Loucy (cell line): ENCODE data around the gene UBE2QL1.

ENCODE experiments used
- H2AFZ ChIP-seq: fragments of 200-600 bp; sonication (generic); 2 replicates; pipeline ENCODE4 v1.6.0; 2016; ENCODE audit warnings: antibody characterized with exemption, mild to moderate bottlenecking, low read length, moderate library complexity
- H3F3A ChIP-seq: fragments of 200-600 bp; 2 replicates; pipeline ENCODE4 v1.6.0; 2016; ENCODE audit warnings: antibody characterized with exemption, low read depth, mild to moderate bottlenecking
- H3K27me3 ChIP-seq: fragments of 200-600 bp; sonication (generic); 2 replicates; pipeline ENCODE4 v1.6.1; 2014; ENCODE audit warnings: low read length, mild to moderate bottlenecking; ENCODE audit not compliant: insufficient read depth, poor library complexity, severe bottlenecking
- H3K36me3 ChIP-seq: fragments of 200-600 bp; sonication (generic); 2 replicates; pipeline ENCODE4 v1.6.1; 2016; ENCODE audit warnings: low read length; ENCODE audit not compliant: insufficient read depth
- H3K4me1 ChIP-seq: fragments of 200-600 bp; sonication (generic); 2 replicates; pipeline ENCODE4 v1.5.1; 2014; ENCODE audit warnings: low read length, mild to moderate bottlenecking; ENCODE audit not compliant: insufficient read depth, poor library complexity, severe bottlenecking
- H3K4me2 ChIP-seq: fragments of 200-600 bp; sonication (generic); 2 replicates; pipeline ENCODE4 v1.6.0; 2014; ENCODE audit warnings: antibody characterized with exemption, low read length, low read depth, mild to moderate bottlenecking; ENCODE audit not compliant: poor library complexity, severe bottlenecking
- H3K4me3 ChIP-seq: fragments of 200-600 bp; sonication (generic); 2 replicates; pipeline ENCODE4 v1.5.1; 2014; ENCODE audit warnings: low read length, mild to moderate bottlenecking, mixed read lengths; ENCODE audit not compliant: poor library complexity, severe bottlenecking
- H3K79me2 ChIP-seq: fragments of 200-600 bp; sonication (generic); 2 replicates; pipeline ENCODE4 v1.6.1; 2014; ENCODE audit warnings: low read length; ENCODE audit not compliant: insufficient read depth
- H3K9ac ChIP-seq: fragments of 200-600 bp; sonication (generic); 2 replicates; pipeline ENCODE4 v1.6.0; 2014; ENCODE audit warnings: mild to moderate bottlenecking, low read depth, low read length, moderate library complexity; ENCODE audit not compliant: poor library complexity, severe bottlenecking
- H3K9me2 ChIP-seq: fragments of 200-600 bp; sonication (generic); replicated peaks from 2 replicates; pipeline ENCODE4 v1.6.1; 2016; ENCODE audit warnings: low read depth, low read length, mixed read lengths
- H3K9me3 ChIP-seq: fragments of 200-600 bp; sonication (generic); 2 replicates; pipeline ENCODE4 v1.6.1; 2014; ENCODE audit warnings: mild to moderate bottlenecking, antibody characterized with exemption, low read length, low read depth; ENCODE audit not compliant: insufficient read depth
- H4K20me1 ChIP-seq: fragments of 200-600 bp; sonication (generic); 2 replicates; pipeline ENCODE4 v1.6.0; 2014; ENCODE audit warnings: antibody characterized with exemption, low read length, mild to moderate bottlenecking; ENCODE audit not compliant: insufficient read depth, poor library complexity, severe bottlenecking
- EZH2phosphoT487 ChIP-seq: fragments of 200-600 bp; IDR thresholded peaks from 2 replicates; pipeline ENCODE4 v1.6.1; 2018; ENCODE audit warnings: antibody characterized with exemption, mild to moderate bottlenecking, moderate library complexity, borderline replicate concordance
- TF ChIP-seq, protein P1 (sequence below): fragments of 200-600 bp; sonication (generic); conservative IDR thresholded peaks from 2 replicates; pipeline ENCODE4 v1.5.1; 2014; ENCODE audit warnings: mild to moderate bottlenecking, antibody characterized with exemption, low read length

UBE2QL1 gene

DNA sequence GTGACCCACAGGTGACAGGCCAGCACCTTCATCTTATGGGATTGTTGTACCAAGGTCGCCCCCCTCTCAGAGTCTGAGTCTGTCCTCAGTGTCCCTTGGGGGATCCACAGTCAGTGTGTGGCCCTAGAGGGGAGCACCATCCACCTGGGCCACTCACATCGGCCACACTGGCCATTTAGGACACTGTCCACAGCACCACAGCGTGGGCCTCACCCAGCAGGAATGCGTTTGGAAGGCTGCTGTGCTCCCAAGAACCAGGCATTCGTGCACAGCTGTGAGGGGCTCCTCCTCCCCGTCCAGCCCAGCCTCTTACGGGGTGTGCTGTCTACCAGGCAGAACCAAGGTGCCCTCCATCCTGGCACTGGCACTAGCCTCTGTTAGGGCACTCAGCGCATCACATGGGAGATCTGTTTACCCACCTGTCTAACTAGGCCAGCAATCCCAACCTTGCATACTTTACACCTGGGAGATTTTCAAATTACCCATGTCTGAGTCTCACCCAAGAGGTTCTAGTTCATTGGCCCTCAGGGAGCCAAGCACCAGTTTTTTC, 24.5 kb upstream of the UBE2QL1 start:
- Histone ChIP-seq H3K9me3 (no peaks in the 10 kb centered on the region; the same call in 1 of the 2 replicates), H4K20me1 (no peaks in the 10 kb centered on the region), H3K4me1 (no peaks in the 10 kb centered on the region), H3K79me2 (no peaks in the 10 kb centered on the region), H3K9ac (no peak overlapping the region), H3F3A (no peaks in the 10 kb centered on the region), H3K36me3 (no peaks in the 10 kb centered on the region), H3K27me3 (no peaks in the 10 kb centered on the region), H3K4me3 (no peak overlapping the region), H3K4me2 (no peak overlapping the region), H3K9me2 (no peaks in the 10 kb centered on the region), H2AFZ (no peak overlapping the region)
- TF ChIP-seq EZH2phosphoT487, result no peak
- TF ChIP-seq, protein P1, sequence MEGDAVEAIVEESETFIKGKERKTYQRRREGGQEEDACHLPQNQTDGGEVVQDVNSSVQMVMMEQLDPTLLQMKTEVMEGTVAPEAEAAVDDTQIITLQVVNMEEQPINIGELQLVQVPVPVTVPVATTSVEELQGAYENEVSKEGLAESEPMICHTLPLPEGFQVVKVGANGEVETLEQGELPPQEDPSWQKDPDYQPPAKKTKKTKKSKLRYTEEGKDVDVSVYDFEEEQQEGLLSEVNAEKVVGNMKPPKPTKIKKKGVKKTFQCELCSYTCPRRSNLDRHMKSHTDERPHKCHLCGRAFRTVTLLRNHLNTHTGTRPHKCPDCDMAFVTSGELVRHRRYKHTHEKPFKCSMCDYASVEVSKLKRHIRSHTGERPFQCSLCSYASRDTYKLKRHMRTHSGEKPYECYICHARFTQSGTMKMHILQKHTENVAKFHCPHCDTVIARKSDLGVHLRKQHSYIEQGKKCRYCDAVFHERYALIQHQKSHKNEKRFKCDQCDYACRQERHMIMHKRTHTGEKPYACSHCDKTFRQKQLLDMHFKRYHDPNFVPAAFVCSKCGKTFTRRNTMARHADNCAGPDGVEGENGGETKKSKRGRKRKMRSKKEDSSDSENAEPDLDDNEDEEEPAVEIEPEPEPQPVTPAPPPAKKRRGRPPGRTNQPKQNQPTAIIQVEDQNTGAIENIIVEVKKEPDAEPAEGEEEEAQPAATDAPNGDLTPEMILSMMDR, result no peak

GRCh38 chr5:6424700-6425099, 24.0 kb upstream of the UBE2QL1 start:
- no peaks in the 10 kb centered on the region for H3K4me1 ChIP-seq
- no peaks in the 10 kb centered on the region; the same call in 1 of the 2 replicates for H3K9me3 ChIP-seq
- H3K27me3 ChIP-seq, result no peaks in the 10 kb centered on the region
- H3K9me2 ChIP-seq, result no peaks in the 10 kb centered on the region
- no peak overlapping the region for H3K4me2 ChIP-seq
- H3F3A ChIP-seq, result no peaks in the 10 kb centered on the region
- no peak overlapping the region for H3K9ac ChIP-seq
- no peaks in the 10 kb centered on the region for H3K79me2 ChIP-seq
- no peak overlapping the region for H2AFZ ChIP-seq
- no peaks in the 10 kb centered on the region for H4K20me1 ChIP-seq
- H3K4me3 ChIP-seq, result no peak overlapping the region
- TF ChIP-seq EZH2phosphoT487, result no peak
- TF ChIP-seq, protein P1, result no peak
- no peaks in the 10 kb centered on the region for H3K36me3 ChIP-seq

GRCh38 chr5:6427694-6428093, 21.0 kb upstream of the UBE2QL1 start:
- Histone ChIP-seq H3K9me3 (no peaks in the 10 kb centered on the region; the same call in 1 of the 2 replicates), H3K79me2 (no peaks in the 10 kb centered on the region), H3K4me1 (no peaks in the 10 kb centered on the region), H3K27me3 (no peaks in the 10 kb centered on the region), H3F3A (no peaks in the 10 kb centered on the region), H3K36me3 (no peaks in the 10 kb centered on the region), H3K4me2 (no peak overlapping the region), H3K9me2 (no peaks in the 10 kb centered on the region), H2AFZ (no peak overlapping the region), H3K9ac (no peak overlapping the region), H3K4me3 (no peak overlapping the region), H4K20me1 (no peaks in the 10 kb centered on the region)
- no peak for TF ChIP-seq EZH2phosphoT487
- TF ChIP-seq, protein P1, result no peak
